ENCODE data around the gene SETD2. TPM values are rescaled to one million over a fixed set of nuclear protein-coding genes. Genes with fewer than 3 reads are reported as not detected.

Gene SETD2
- total RNA-seq, 1 experiment from 2014 or later, result 60.8 TPM

DNA sequence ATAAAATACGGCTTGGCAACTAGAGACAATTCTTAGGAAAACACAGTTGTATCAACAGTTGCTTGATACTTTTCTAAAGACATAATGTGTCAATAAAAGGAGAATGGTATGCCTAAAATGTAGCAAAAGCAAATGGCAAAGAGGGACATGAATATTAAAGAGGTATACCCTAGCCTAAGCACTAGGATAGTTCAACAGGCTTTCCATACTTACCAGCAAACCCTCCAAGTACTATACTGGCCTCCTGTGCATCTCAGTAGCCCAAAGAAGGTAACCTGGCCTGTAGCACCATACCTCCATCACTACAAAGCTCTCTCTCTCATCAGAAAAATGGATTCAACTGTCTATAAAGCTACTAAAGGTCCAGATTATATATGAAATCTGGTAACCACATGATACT, 7.5 kb downstream of the SETD2 start:
- Mint-ChIP-seq H3K9me3 (no peaks in the 10 kb centered on the region; a peak in 2 of 5 replicates), H3K4me3 (no peak overlapping the region), H3K27ac (peak overlapping the region in 2 of 3 experiments; percentile 31 to 81; a peak in 3 of 7 replicates), H3K4me1 (peaks cover 44 to 46% of the 10 kb centered on the region in 2 experiments), H3K27me3 (ENCODE audit: low read depth) (no peaks in the 10 kb centered on the region), H3K36me3 (ENCODE audit: insufficient read depth in 1 of 3, low read depth in 3 of 3) (peaks cover 0 to 14% (median 6%) of the 10 kb centered on the region in 3 experiments; a peak in 6 of 7 replicates)
- Histone ChIP-seq H4K8ac (replicated peaks; ENCODE audit: insufficient read length, low read depth, low read length) (no peak overlapping the region), H3K79me1 (ENCODE audit: insufficient read depth, low read depth, low read length, poor library complexity, severe bottlenecking) (peaks cover 9% of the 10 kb centered on the region), H2BK20ac (ENCODE audit: low read depth, low read length, poor library complexity, severe bottlenecking) (no peak overlapping the region), H3K23ac (ENCODE audit: insufficient read length, low read depth, low read length) (no peak overlapping the region), H3K4me2 (ENCODE audit: insufficient read depth, insufficient read length, low read length) (no peak overlapping the region), H3K23me2 (ENCODE audit: insufficient read length, low read depth, low read length, poor library complexity, severe bottlenecking) (no peaks in the 10 kb centered on the region), H3K27ac (ENCODE audit: insufficient read length, low read depth, low read length) (no peak overlapping the region), H3K56ac (ENCODE audit: insufficient read length, low read depth, low read length) (no peak overlapping the region), H3K79me2 (ENCODE audit: insufficient read depth, low read length) (peaks cover 52% of the 10 kb centered on the region; the same call in 1 of the 2 replicates), H4K20me1 (ENCODE audit: control insufficient read depth, insufficient read depth, insufficient read length) (no peaks in the 10 kb centered on the region), H3K9me3 (ENCODE audit: control insufficient read depth, low read depth, low read length) (no peaks in the 10 kb centered on the region), H2AK5ac (ENCODE audit: insufficient read length, low read length) (no peak overlapping the region), H4K91ac (ENCODE audit: insufficient read length, low read depth, low read length) (no peak overlapping the region), H3K18ac (ENCODE audit: insufficient read length, low read depth, low read length) (no peak overlapping the region), H3K9ac (ENCODE audit: extremely low read depth, insufficient read length, low read length) (no peak overlapping the region), H3K14ac (ENCODE audit: insufficient read depth, low read length) (no peak overlapping the region), H2AFZ (ENCODE audit: low read length) (no peak overlapping the region), H4K5ac (ENCODE audit: insufficient read length, low read depth, low read length) (no peak overlapping the region), H2BK120ac (ENCODE audit: low read depth, low read length, poor library complexity, severe bottlenecking) (no peak overlapping the region), H2BK5ac (ENCODE audit: insufficient read length, low read length) (no peak overlapping the region), H3K4me1 (ENCODE audit: insufficient read depth, low read length) (peaks cover 9% of the 10 kb centered on the region; the same call in 1 of the 2 replicates), H2BK12ac (ENCODE audit: insufficient read length, low read depth, low read length) (no peak overlapping the region), H3K27me3 (ENCODE audit: insufficient read depth, low read length) (no peaks in the 10 kb centered on the region), H2BK15ac (ENCODE audit: low read depth, low read length) (no peak overlapping the region), H3K4ac (ENCODE audit: low read depth, low read length) (no peak overlapping the region), H3T11ph (ENCODE audit: low read length) (no peak overlapping the region)
- TF ChIP-seq, protein P1, sequence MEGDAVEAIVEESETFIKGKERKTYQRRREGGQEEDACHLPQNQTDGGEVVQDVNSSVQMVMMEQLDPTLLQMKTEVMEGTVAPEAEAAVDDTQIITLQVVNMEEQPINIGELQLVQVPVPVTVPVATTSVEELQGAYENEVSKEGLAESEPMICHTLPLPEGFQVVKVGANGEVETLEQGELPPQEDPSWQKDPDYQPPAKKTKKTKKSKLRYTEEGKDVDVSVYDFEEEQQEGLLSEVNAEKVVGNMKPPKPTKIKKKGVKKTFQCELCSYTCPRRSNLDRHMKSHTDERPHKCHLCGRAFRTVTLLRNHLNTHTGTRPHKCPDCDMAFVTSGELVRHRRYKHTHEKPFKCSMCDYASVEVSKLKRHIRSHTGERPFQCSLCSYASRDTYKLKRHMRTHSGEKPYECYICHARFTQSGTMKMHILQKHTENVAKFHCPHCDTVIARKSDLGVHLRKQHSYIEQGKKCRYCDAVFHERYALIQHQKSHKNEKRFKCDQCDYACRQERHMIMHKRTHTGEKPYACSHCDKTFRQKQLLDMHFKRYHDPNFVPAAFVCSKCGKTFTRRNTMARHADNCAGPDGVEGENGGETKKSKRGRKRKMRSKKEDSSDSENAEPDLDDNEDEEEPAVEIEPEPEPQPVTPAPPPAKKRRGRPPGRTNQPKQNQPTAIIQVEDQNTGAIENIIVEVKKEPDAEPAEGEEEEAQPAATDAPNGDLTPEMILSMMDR (conservative IDR thresholded peaks at IDR 0.05), result no peak
- DNase-seq, result no peak
- WGBS (ENCODE audit: extremely low coverage, insufficient read length, low lambda C conversion rate), result no CpG with 5 or more reads among the region's 1 CpG

All from H9 (cell line).